ENCODE data around the gene SLC7A8.
"Not testable (repeated sequence)": the region's sequence is repeated elsewhere in the genome, so short reads cannot be mapped to it uniquely, and the experiment has no call there.

The SLC7A8 gene

DNA sequence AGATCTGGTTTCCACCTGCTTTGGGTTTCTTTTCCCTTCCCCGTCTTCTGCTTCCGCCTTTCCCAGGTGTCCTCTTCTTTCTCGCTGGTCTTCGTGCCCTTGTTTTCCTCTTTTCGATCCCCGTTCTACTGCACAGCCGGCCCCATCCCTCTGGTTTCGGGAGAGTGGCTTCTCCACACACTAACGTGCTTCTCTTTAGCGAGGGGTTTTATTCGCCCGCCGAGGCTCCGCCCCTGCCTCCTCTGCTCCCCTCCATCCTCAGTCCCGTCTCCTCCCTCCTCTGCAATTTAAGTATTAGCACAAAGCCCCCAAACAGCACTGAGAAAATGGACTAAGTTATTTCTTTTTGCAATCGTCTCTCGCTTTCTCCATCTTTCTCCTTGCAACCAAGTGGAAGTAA lies at the start of gene SLC7A8:
SLC7A8 (minus strand) TSS at position 182 of the 400 bp plus-strand sequence. CDS start 746 bp downstream, outside the sequence.
- peak; percentile 36 for DNase-seq

- not testable (repeated sequence) for DNase-seq
Measured at GRCh38 chr14:23232241-23232808, 48.9 kb upstream of the SLC7A8 start.

DNA sequence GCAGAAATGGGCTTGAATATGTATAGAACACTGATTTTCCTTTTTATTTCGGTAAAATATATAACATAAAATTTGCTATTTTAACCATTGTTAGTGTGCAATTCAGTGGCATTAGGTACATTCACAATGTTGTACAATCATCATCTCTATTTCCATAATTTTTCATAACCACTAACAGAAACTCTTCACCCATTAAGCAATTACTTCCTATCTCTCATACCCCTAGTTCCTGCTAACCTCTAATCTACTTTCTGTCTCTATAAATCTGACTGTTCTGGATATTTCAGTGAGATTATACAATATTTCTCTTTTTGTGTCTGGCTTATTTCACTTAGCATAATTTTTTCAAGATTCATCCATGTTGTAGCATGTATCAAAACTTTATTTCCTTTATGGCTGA lies 45.4 kb upstream of the SLC7A8 start:
- no peak for DNase-seq

GRCh38 chr14:23227566-23227965 lies 44.1 kb upstream of the SLC7A8 start:
- DNase-seq: no peak

DNA sequence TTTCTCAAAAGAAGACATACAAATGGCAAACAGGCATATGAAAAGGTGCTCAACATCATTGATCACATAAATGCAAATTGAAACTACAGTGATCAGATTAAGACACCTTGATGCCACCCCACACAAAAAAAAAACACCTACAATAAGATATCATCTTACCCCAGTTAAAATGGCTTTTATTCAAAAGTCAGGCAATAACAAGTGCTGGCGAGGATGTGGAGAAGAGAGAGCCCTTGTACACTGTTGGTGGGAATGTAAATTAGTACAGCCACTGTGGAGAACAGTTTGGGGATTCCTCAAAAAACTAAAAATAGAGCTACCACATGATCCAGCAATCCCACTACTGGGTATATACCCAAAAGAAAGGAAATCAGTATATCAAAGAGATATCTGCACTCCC lies 41.5 kb upstream of the SLC7A8 start:
- not testable (repeated sequence) for DNase-seq

- DNase-seq: no peak
Measured at GRCh38 chr14:23219075-23219474, 35.6 kb upstream of the SLC7A8 start.

- DNase-seq: no peak
Measured at GRCh38 chr14:23217032-23218020, 33.9 kb upstream of the SLC7A8 start.

DNA sequence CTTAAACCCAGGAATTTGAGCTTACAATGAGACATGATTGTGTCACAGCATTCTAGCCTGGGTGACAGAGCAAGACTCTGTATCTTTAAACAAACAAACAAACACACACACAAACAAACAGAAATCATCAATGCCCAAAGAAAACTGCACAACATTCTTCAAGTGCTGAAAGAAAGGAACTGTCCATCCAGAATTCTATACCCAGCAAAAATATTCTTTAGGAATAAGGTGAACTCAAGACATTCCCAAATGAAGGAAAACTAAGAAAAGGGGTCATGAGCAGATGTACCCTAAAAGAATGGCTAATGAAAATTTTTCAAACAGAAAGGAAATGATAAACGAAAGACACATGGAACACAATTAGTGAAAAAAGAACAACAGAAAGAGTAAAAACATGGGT lies 32.0 kb upstream of the SLC7A8 start:
- no peak for DNase-seq

DNA sequence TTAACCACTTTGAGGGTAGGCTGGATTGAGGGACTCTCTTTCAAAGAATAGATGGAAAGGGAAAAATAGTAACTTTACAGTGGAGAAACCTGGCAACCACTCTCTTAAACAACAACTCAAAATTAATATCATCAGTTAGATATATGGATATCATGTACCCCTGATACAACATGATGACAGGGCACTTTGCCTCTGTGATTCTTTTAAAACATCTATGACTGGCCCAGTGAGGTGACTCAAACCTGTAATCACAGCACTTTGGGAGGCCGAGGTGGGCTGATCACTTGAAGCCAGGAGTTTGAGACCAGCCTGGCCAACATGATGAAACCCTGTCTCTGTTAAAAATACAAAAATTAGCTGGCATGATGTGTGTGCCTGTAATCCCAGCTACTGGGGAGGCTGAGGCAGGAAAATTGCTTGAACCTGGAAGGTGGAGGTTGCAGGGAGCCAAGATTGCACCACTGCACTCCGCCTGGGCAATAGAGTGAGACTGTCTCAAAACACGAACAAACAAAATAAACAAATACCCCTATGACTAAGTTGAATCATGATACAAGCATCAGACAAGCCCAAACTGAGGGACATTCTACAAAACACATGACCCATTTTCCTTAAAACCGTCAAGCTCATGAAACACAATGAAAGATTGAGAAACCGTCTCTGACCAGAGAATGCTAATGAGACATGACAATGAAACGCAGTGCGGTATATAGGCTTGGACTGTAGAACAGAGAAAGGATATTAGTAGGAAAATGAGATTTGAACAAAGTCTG lies 26.4 kb upstream of the SLC7A8 start:
- no peak for DNase-seq

- no peak for DNase-seq
Measured at GRCh38 chr14:23208324-23208723, 24.9 kb upstream of the SLC7A8 start.

DNA sequence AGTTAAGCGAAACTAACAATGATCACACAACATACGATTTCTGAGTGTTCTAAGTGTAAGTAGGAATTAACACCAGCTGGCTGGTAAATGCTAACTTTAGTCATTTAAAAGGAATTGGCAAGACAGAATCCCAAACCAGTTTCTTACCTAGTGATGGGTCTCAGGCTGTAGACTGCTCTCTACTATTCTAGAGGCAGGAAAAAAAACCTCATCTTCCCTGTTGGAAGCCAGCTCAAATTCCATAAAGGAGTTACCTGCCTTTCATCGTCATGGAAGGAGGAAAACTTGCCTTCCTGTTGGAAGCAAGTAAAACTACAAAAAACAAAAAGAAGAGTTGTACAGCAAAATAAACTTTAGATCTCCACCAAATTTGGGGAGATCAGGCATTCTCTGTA lies 23.7 kb upstream of the SLC7A8 start:
- DNase-seq: no peak

GRCh38 chr14:23206422-23207145 lies 23.1 kb upstream of the SLC7A8 start:
- DNase-seq: no peak

DNA sequence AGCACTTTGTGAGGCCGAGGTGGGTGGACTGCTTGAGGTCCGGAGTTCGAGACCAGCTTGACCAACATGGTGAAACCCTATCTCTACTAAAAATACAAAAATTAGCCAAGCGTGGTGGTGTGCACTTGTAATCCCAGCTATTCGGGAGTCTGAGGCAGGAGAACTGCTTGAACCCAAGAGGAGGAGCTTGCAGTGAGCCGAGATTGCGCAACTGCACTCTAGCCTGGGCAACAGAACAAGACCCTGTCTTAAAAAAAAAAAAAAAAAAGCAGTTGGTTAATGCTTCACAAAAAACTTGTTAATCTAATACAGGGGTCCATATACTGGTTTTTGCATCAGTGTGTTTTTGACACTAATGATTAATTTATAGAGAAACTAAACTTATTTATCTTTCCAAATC lies 18.5 kb upstream of the SLC7A8 start:
- DNase-seq: no peak

DNA sequence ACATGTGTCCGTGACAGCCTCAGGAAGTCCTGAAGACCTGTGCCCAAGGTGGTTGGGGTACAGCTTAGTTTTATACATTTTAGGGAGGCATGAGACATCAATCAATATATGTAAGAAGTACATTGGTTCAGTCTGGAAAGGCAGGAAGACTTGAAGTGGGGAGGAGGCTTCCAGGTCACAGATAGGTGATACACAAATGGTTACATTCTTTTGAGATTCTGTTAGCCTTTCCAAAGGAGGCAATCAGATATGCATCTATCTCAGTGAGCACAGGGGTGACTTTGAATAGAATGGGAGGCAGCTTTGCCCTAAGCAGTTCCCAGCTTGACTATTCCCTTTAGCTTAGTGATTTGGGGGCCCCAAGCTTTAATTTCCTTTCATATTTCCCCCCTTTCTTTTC lies 15.7 kb upstream of the SLC7A8 start:
- DNase-seq: not testable (repeated sequence)

DNA sequence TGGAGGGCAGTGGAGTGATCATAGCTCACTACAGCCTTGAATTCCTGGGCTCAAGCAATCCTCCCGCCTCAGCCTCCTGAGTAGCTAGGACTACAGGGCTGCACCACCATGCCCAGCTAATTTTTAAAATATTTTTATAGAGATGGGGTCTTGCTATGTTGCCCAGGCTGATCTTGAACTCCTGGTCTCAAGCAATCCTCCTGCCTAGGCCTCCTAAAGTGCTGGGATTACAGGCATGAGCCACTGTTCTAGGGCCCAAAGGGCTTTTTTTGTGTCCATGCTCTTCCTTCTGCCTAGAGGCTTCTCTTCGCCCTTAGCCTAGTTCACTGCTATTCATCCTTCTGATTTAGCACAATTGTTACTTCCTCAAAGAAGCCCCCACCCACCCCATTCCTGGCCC lies 13.0 kb upstream of the SLC7A8 start:
- not testable (repeated sequence) for DNase-seq

- no peak for DNase-seq
Measured at GRCh38 chr14:23195552-23196101, 12.2 kb upstream of the SLC7A8 start.

GRCh38 chr14:23193432-23193831 lies 10.0 kb upstream of the SLC7A8 start:
- DNase-seq: no peak

GRCh38 chr14:23187925-23188324 lies 4.5 kb upstream of the SLC7A8 start:
- no peak for DNase-seq

GRCh38 chr14:23186913-23187654 lies 3.6 kb upstream of the SLC7A8 start:
- DNase-seq: peak; percentile 26

DNA sequence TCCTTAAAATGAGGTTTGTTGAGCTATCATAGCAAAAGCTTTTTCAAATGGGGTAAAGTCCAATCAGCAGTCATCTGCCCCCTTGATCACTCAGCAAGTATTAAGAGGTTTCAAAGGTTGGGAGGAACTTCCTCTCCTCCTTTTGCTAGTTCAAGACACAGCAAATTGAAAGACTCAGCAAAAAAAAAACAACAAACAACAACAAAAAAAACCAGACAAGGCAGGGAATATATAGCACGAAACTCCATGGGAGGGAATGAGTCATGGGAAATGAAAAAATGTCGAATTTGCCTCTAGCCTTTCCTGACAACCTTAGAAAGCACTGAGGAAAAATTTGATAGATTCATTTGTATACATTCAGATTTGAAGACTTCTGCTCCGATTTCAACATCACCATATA lies 1.6 kb upstream of the SLC7A8 start:
- DNase-seq: no peak

DNA sequence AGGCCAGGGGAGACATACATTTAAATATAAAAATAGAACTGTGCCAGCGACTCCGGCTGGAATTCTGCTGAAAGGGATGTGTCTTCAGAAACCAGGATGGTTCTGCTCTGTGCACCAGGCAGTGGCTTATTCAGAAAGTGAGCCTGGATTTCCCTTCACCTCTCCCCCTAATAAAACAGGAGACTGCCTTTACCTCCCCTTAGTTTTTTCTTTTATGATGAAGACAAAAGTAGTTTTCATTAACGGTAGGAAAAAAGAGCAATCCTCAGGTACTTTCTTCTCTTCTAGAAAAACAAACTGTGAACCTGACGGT lies 346 bp downstream of the SLC7A8 start:
- DNase-seq: no peak
